GM12873 (cell line): ENCODE data around the gene MAST2.

Experiments used
- CTCF ChIP-seq: IDR thresholded peaks from 2 replicates; pipeline ENCODE4 v1.5.1; 2012; ENCODE audit warnings: low read depth, mild to moderate bottlenecking, moderate library complexity, low read length, control low read depth; ENCODE audit not compliant: insufficient read depth; ENCODE audit errors: missing control alignments

Gene MAST2

DNA sequence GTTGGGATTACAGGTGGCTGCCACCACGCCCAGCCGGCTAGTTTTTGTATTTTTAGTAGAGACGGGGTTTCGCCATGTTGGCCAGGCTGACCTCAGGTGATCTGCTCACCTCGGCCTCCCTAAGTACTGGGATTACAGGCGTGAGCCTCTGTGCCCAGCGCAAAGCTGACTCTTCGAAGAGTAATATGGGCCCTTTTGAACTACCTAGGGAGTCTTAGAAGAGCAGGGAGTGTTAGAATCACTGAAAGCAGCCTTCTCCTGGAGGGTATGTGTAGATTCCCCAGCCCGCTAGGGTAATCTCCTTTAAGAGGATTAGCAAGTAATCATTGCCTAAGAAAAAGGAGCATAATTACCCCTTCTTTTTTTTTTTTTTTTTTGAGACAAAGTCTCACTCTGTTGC is 6.5 kb upstream of the MAST2 start:
- no peak for TF ChIP-seq CTCF

- no peak for TF ChIP-seq CTCF
These were observed 2.5 kb upstream of the MAST2 start for GRCh38 chr1:45800899-45801298.

- no peak for TF ChIP-seq CTCF
These were observed 791 bp upstream of the MAST2 start for GRCh38 chr1:45802343-45803298.

GRCh38 chr1:45804669-45804969 is 1.2 kb downstream of the MAST2 start:
- TF ChIP-seq CTCF = no peak

DNA sequence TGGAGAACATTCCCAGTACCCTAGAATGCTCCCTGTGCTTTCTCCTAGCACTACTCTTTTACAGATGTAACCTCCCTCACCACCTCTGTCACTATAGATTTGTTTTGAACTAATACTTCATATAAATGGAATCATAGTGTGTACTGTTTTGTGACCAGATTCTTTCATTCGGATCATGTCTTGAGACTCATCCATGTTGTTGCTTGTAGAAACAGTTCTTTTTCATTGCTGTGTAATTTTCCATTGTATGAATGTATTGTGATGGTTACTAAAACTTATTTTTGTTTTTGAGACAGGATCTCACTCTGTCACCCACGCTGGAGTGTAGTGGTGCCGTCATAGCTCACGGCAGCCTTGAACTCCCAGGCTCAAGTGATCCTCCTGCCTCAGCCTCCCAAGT is 2.7 kb downstream of the MAST2 start:
- TF ChIP-seq CTCF = no peak

DNA sequence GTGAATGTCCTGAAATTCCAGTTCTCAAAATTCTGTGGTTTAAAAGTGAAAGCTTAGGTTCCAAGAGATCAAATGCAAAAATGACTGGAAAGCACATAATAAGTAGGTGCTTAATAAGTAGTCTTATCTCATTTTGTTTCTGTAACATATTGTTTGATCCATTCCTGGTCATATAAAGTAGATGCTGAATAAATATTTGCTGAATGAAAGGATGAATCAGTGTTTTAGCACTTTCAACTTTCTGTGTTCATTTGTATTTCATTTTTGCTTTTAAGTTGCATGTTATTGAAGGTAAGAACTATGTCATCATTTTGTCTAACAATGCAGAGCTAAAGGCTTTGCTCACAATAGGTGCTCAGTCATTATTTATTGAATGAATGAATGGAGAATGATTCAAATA is 6.3 kb downstream of the MAST2 start:
- TF ChIP-seq CTCF = no peak

DNA sequence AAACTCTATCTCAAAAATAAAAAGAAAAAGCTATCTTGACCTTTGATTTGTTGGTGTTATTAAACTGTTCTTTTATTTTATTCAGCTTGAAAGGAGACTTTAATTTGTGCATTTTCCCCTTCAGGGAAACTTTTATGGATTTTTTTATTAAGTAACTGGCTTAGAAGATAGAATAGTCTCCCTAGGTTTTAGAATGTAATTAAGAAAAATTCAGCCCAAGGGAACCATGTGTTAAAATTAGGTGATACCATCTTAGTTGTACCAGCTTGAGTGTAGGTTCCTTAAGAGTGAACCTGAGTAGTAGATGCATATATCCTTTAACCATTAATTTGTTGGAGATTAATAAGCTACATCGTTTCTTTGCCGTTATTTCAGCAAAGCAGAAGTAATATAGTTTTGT is 11.4 kb downstream of the MAST2 start:
- no peak for TF ChIP-seq CTCF
